ENCODE data around the gene LLCFC1.
A peak's percentile ranks its signal among the peaks of the same experiment; 100 is the strongest.

Gene LLCFC1

DNA sequence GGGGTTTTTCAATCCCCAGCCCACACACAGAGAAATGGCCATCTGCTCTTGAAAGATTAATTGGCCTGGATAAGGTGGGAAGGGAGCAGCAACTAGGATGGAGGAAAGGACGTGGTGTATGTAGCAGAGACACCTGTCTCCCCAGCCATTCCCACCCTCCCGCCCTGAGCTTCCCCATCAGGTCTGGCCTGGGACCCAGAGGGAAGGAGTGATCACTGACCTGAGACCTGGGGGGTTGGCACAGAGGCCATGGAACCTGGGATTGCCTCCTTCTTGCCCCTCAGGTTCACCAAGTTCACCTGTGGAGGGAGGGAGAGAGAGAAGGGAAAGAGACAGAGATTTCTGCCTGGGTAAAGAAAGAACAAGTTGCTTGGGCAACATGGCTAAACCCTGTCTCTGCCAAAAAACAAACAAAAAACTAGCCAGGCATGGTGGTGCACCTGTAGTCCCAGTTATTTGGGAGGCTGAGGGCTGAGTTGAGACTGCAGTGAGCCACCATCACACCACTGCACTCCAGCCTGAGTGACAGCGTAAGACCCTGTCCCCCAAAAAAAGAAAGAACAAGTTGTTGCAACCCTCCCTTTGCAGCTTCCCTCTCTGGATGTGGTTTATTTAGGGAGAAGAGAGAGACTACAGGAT, 42.4 kb upstream of the LLCFC1 start:
- Histone ChIP-seq H3K9me3 (ENCODE audit: severe bottlenecking) (no peaks in the 10 kb centered on the region), H3K4me3 (ENCODE audit: severe bottlenecking) (no peak overlapping the region), H3K4me1 (ENCODE audit: insufficient read depth, poor library complexity, severe bottlenecking) (no peaks in the 10 kb centered on the region), H3K27me3 (ENCODE audit: insufficient read depth, poor library complexity, severe bottlenecking) (no peaks in the 10 kb centered on the region), H3K36me3 (ENCODE audit: low read depth) (no peaks in the 10 kb centered on the region), H3K27ac (ENCODE audit: poor library complexity, severe bottlenecking) (no peak overlapping the region)
- TF ChIP-seq, protein P1, sequence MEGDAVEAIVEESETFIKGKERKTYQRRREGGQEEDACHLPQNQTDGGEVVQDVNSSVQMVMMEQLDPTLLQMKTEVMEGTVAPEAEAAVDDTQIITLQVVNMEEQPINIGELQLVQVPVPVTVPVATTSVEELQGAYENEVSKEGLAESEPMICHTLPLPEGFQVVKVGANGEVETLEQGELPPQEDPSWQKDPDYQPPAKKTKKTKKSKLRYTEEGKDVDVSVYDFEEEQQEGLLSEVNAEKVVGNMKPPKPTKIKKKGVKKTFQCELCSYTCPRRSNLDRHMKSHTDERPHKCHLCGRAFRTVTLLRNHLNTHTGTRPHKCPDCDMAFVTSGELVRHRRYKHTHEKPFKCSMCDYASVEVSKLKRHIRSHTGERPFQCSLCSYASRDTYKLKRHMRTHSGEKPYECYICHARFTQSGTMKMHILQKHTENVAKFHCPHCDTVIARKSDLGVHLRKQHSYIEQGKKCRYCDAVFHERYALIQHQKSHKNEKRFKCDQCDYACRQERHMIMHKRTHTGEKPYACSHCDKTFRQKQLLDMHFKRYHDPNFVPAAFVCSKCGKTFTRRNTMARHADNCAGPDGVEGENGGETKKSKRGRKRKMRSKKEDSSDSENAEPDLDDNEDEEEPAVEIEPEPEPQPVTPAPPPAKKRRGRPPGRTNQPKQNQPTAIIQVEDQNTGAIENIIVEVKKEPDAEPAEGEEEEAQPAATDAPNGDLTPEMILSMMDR (IDR thresholded peaks at IDR 0.05; ENCODE audit: poor library complexity, severe bottlenecking): no peak
- DNase-seq (ENCODE audit: low spot score) (no peak), ATAC-seq (ENCODE audit: low read depth) (no peak)

DNA sequence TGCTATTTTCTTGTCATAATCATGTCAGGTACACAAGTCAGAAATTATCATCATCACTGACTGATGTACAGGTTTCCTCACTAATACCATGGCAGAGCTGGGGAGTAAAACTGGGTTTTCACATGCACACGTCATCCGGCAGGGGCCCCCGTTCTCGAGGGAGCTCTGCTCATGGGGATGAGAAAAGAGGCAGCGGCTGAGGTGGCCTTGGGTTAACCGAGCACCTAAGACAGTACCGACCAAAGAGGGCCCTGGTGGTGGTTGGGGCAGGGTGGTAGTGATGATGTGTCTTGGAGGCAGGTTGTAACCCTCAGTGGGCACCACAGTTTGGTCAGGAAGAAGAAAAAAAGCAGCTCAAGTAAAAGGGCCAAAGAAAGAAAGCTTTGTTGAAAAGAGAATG, 41.6 kb upstream of the LLCFC1 start:
- DNase-seq (ENCODE audit: low spot score) (no peak), ATAC-seq (ENCODE audit: low read depth) (no peak)
- Histone ChIP-seq H3K27ac (ENCODE audit: poor library complexity, severe bottlenecking) (no peak overlapping the region), H3K4me1 (ENCODE audit: insufficient read depth, poor library complexity, severe bottlenecking) (no peaks in the 10 kb centered on the region), H3K36me3 (ENCODE audit: low read depth) (no peaks in the 10 kb centered on the region), H3K9me3 (ENCODE audit: severe bottlenecking) (no peaks in the 10 kb centered on the region), H3K4me3 (ENCODE audit: severe bottlenecking) (no peak overlapping the region), H3K27me3 (ENCODE audit: insufficient read depth, poor library complexity, severe bottlenecking) (no peaks in the 10 kb centered on the region)
- TF ChIP-seq, protein P1 (IDR thresholded peaks at IDR 0.05; ENCODE audit: poor library complexity, severe bottlenecking): no peak

DNA sequence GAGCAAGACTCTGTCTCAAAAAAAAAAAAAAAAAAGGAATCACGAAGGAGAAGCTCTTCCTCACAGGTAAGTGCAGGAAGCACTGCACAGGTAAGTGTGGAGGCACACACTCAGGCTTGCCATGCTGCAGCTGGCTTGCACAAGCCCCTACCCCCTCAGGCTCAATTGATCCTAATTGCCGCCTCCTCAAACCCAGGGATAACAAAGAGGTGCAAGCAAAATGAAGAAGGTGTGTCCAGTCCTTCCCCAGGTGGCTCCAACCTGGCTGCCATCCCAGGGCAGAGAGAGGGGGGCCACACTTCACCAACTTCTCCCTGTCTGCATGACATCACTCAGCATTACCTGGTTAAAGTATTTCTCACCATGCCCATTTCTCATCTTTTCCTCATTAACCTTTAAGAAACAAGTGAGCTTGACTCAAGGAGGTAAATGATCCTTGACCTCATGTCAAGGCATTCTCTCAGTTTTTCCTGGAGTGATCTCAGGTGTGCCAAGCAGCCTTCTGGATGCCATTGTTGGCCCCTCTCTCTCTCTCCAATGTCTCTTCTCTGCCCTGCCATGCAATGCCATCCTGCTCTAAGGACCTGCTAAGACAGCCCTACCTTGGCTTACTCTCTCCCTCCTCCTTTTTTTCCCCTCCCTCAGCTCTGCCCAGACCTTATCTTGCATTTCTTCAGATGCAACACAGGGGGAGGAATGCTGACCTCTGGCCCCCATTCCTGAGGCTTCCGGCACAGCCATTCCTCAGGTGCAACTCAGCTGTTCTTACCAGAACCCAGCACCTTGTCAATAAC, 40.7 kb upstream of the LLCFC1 start:
- Histone ChIP-seq H3K27ac (ENCODE audit: poor library complexity, severe bottlenecking) (no peak overlapping the region), H3K4me1 (ENCODE audit: insufficient read depth, poor library complexity, severe bottlenecking) (no peaks in the 10 kb centered on the region), H3K4me3 (ENCODE audit: severe bottlenecking) (no peak overlapping the region), H3K36me3 (ENCODE audit: low read depth) (no peaks in the 10 kb centered on the region), H3K27me3 (ENCODE audit: insufficient read depth, poor library complexity, severe bottlenecking) (no peaks in the 10 kb centered on the region), H3K9me3 (ENCODE audit: severe bottlenecking) (no peaks in the 10 kb centered on the region)
- DNase-seq (ENCODE audit: low spot score) (no peak), ATAC-seq (ENCODE audit: low read depth) (peak; percentile 22; the same call in 1 of the 3 replicates)
- TF ChIP-seq, protein P1 (IDR thresholded peaks at IDR 0.05; ENCODE audit: poor library complexity, severe bottlenecking): no peak

DNA sequence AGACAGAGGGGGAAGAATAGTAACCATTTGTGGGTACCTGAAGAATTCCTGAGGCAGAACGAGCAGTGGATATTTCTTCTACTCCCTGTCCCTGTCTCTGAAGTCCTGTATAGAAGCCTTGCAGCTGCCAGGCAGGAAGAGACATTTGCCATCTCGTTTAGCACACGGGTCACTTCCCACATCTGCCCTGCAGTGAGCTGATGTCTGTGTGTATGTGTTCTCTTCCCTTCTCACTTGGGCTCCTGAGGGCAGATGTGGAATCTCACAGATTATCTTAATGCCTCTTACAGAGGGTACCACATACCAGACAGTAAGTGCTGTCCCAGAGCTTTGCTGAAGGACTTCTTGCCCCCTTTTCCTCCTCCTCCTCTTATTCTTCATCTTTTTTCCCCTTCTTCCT, 39.6 kb upstream of the LLCFC1 start:
- no peaks in the 10 kb centered on the region for H3K36me3 ChIP-seq (ENCODE audit: low read depth)
- ATAC-seq (ENCODE audit: low read depth): no peak
- DNase-seq (ENCODE audit: low spot score): no peak
- TF ChIP-seq, protein P1 (IDR thresholded peaks at IDR 0.05; ENCODE audit: poor library complexity, severe bottlenecking): no peak
- H3K4me3 ChIP-seq (ENCODE audit: severe bottlenecking): no peak overlapping the region
- H3K27me3 ChIP-seq (ENCODE audit: insufficient read depth, poor library complexity, severe bottlenecking): no peaks in the 10 kb centered on the region
- no peaks in the 10 kb centered on the region for H3K9me3 ChIP-seq (ENCODE audit: severe bottlenecking)
- no peak overlapping the region for H3K27ac ChIP-seq (ENCODE audit: poor library complexity, severe bottlenecking)
- no peaks in the 10 kb centered on the region for H3K4me1 ChIP-seq (ENCODE audit: insufficient read depth, poor library complexity, severe bottlenecking)

Data from RWPE2 (cell line).